ENCODE data around the gene ARSB.

The ARSB gene

DNA sequence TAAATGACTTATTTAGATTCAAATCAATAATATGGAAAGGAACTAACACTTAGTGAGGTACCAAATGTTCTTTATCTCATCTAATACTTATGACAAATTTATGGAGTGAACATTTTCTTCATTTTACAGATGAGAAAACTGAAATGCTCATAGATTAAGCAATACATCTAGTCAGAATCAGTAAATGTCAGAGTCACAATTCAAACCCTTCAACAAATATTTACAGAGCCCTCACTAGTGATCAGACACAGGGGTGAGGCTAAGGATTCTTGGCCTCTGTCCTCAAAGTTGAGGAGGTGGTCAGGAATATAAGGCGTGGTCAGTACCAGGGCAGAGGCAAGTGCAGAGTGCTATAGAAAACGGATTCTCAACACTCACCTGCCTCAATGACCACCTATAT, 29.5 kb upstream of the ARSB start:
- Histone ChIP-seq H3K9ac (ENCODE audit: low read length) (no peak overlapping the region), H3K36me3 (ENCODE audit: insufficient read depth, low read length) (no peaks in the 10 kb centered on the region), H3K4me1 (ENCODE audit: insufficient read depth, low read length) (no peaks in the 10 kb centered on the region), H3K9me3 (ENCODE audit: low read length) (no peaks in the 10 kb centered on the region), H3K27ac (ENCODE audit: low read depth, low read length) (no peak overlapping the region), H3K27me3 (ENCODE audit: control insufficient read depth in 1 of 2, insufficient read depth in 2 of 2, low read length in 2 of 2) (no peaks in the 10 kb centered on the region), H3K4me3 (ENCODE audit: low read depth in 1 of 2, low read length in 2 of 2) (no peak overlapping the region)

DNA sequence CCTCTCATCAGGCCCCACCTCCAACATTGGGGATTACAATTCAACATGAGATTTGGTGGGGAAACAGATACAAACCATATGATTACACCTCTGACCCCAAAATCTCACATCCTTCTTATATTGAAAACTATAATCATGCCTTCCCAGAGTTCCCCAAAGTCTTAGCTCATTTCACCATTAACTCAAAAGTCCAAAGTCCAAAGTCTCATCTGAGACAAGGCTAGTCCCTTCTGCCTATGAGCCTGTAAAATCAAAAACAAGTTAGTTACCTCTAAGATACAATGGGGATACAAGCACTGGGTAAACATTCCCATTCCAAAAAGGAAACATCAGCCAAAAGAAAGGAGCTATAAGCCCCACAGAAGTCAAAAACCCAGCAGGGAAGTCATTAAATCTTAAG, 26.8 kb upstream of the ARSB start:
- Histone ChIP-seq H3K9me3 (ENCODE audit: low read length) (no peaks in the 10 kb centered on the region), H3K4me1 (ENCODE audit: insufficient read depth, low read length) (no peaks in the 10 kb centered on the region), H3K4me3 (ENCODE audit: low read depth in 1 of 2, low read length in 2 of 2) (no peak overlapping the region), H3K27me3 (ENCODE audit: control insufficient read depth in 1 of 2, insufficient read depth in 2 of 2, low read length in 2 of 2) (no peaks in the 10 kb centered on the region), H3K27ac (ENCODE audit: low read depth, low read length) (no peak overlapping the region), H3K9ac (ENCODE audit: low read length) (no peak overlapping the region), H3K36me3 (ENCODE audit: insufficient read depth, low read length) (no peaks in the 10 kb centered on the region)

DNA sequence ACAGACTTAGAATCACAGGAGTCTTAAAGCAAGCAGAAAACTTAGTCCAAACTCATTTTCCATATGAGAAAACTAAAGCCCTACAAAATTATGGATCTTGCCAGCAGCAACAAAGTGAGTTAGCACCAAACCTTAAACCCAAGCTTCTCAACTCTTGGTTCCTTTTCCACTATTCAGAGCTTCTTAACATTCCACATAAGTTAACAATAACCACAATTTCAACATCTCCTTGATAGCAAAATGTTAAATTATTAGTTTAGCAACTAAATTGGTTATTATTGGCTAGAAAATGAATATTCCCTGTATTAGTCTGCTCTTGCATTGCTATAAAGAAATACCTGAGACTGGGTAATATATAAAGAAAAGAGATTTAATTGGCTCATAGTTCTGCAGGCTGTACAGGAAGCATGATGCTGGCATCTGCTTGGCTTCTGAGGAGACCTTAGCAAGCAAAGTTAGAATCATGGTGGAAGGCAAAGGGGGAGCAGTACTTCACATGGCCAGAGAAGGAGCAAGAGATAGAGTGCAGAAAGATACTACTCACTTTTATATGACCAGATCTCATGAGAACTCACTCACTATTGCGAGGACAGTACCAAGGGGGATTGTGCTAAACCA, 26.2 kb upstream of the ARSB start:
- Histone ChIP-seq H3K27me3 (ENCODE audit: control insufficient read depth in 1 of 2, insufficient read depth in 2 of 2, low read length in 2 of 2) (no peaks in the 10 kb centered on the region), H3K9me3 (ENCODE audit: low read length) (no peaks in the 10 kb centered on the region), H3K27ac (ENCODE audit: low read depth, low read length) (no peak overlapping the region), H3K9ac (ENCODE audit: low read length) (no peak overlapping the region), H3K4me3 (ENCODE audit: low read depth in 1 of 2, low read length in 2 of 2) (no peak overlapping the region), H3K4me1 (ENCODE audit: insufficient read depth, low read length) (no peaks in the 10 kb centered on the region), H3K36me3 (ENCODE audit: insufficient read depth, low read length) (no peaks in the 10 kb centered on the region)

GRCh38 chr5:79008362-79008761, 23.3 kb upstream of the ARSB start:
- Histone ChIP-seq H3K27me3 (ENCODE audit: control insufficient read depth in 1 of 2, insufficient read depth in 2 of 2, low read length in 2 of 2) (no peaks in the 10 kb centered on the region), H3K4me1 (ENCODE audit: insufficient read depth, low read length) (no peaks in the 10 kb centered on the region), H3K27ac (ENCODE audit: low read depth, low read length) (no peak overlapping the region), H3K4me3 (ENCODE audit: low read depth in 1 of 2, low read length in 2 of 2) (no peak overlapping the region), H3K36me3 (ENCODE audit: insufficient read depth, low read length) (no peaks in the 10 kb centered on the region), H3K9ac (ENCODE audit: low read length) (no peak overlapping the region), H3K9me3 (ENCODE audit: low read length) (no peaks in the 10 kb centered on the region)

GRCh38 chr5:79007872-79008271, 22.8 kb upstream of the ARSB start:
- Histone ChIP-seq H3K9ac (ENCODE audit: low read length) (no peak overlapping the region), H3K27ac (ENCODE audit: low read depth, low read length) (no peak overlapping the region), H3K4me1 (ENCODE audit: insufficient read depth, low read length) (no peaks in the 10 kb centered on the region), H3K27me3 (ENCODE audit: control insufficient read depth in 1 of 2, insufficient read depth in 2 of 2, low read length in 2 of 2) (no peaks in the 10 kb centered on the region), H3K9me3 (ENCODE audit: low read length) (no peaks in the 10 kb centered on the region), H3K36me3 (ENCODE audit: insufficient read depth, low read length) (no peaks in the 10 kb centered on the region), H3K4me3 (ENCODE audit: low read depth in 1 of 2, low read length in 2 of 2) (no peak overlapping the region)

- Histone ChIP-seq H3K27ac (ENCODE audit: low read depth, low read length) (no peak overlapping the region), H3K9me3 (ENCODE audit: low read length) (no peaks in the 10 kb centered on the region), H3K36me3 (ENCODE audit: insufficient read depth, low read length) (no peaks in the 10 kb centered on the region), H3K27me3 (ENCODE audit: control insufficient read depth in 1 of 2, insufficient read depth in 2 of 2, low read length in 2 of 2) (no peaks in the 10 kb centered on the region), H3K4me1 (ENCODE audit: insufficient read depth, low read length) (no peaks in the 10 kb centered on the region), H3K4me3 (ENCODE audit: low read depth in 1 of 2, low read length in 2 of 2) (no peak overlapping the region), H3K9ac (ENCODE audit: low read length) (no peak overlapping the region)
These were observed 21.0 kb upstream of the ARSB start for GRCh38 chr5:79005936-79006631.

DNA sequence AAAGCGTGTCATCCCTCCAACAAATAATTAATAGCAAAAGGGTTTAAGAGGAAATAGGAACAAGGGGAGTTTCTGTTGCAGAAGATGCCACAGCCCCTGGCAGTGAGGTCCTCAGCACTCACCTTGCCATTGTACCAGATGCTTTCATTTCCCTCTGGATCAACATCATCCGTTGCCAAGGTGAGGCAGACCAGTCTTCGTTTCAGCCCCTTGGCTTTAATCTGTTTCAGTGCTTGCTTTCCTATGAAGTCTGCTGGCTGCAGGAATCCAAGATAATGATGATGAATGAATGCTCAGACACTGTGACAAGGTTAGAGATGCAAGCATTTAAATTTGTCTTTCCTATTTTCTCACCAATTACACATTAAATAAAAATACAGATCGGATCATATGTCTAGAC, 20.0 kb upstream of the ARSB start:
- Histone ChIP-seq H3K36me3 (ENCODE audit: insufficient read depth, low read length) (no peaks in the 10 kb centered on the region), H3K9me3 (ENCODE audit: low read length) (no peaks in the 10 kb centered on the region), H3K27me3 (ENCODE audit: control insufficient read depth in 1 of 2, insufficient read depth in 2 of 2, low read length in 2 of 2) (no peaks in the 10 kb centered on the region), H3K4me3 (ENCODE audit: low read depth in 1 of 2, low read length in 2 of 2) (no peak overlapping the region), H3K9ac (ENCODE audit: low read length) (no peak overlapping the region), H3K4me1 (ENCODE audit: insufficient read depth, low read length) (no peaks in the 10 kb centered on the region), H3K27ac (ENCODE audit: low read depth, low read length) (no peak overlapping the region)

DNA sequence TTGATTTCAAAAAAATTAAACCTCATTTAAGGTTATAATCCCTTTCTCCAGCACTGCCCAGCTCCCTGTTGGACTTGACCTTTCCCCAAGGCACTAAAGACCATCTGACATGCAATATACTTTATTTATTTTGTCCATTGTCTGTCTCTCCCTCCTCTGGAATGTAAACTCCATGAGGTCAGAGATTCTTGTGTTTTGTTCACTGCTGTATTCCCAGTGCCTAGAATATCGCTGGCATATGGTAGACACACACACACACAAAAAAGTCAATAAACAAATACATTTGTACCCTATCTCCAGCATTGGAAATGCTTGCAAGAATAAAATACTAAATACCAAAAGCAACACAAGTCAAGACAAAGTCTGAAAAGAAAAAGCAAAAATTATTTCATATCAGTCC, 17.3 kb upstream of the ARSB start:
- Histone ChIP-seq H3K9me3 (ENCODE audit: low read length) (no peaks in the 10 kb centered on the region), H3K9ac (ENCODE audit: low read length) (no peak overlapping the region), H3K27me3 (ENCODE audit: control insufficient read depth in 1 of 2, insufficient read depth in 2 of 2, low read length in 2 of 2) (no peaks in the 10 kb centered on the region), H3K27ac (ENCODE audit: low read depth, low read length) (no peak overlapping the region), H3K4me1 (ENCODE audit: insufficient read depth, low read length) (no peaks in the 10 kb centered on the region), H3K36me3 (ENCODE audit: insufficient read depth, low read length) (no peaks in the 10 kb centered on the region), H3K4me3 (ENCODE audit: low read depth in 1 of 2, low read length in 2 of 2) (no peak overlapping the region)

DNA sequence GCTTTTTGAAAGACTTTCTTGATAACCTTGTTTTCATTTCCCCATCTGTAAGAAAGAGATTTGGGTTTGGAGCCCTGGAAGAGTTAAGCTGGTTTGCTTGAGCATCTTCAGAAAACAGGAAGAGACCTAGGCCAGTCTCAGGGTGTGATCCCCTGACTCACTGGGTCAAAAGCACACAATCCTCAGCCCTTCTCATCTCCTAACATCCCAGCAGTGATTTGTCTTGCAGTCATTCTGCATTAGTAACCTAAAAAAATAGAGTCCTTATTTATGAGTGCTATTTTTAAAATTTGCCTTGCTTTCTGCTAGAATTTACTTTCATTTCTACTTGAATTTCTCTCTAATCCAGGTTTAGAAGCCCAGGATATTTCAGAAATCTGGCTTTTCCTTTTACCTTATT, 16.4 kb upstream of the ARSB start:
- H3K27me3 ChIP-seq (ENCODE audit: control insufficient read depth in 1 of 2, insufficient read depth in 2 of 2, low read length in 2 of 2): no peaks in the 10 kb centered on the region
- no peaks in the 10 kb centered on the region for H3K4me1 ChIP-seq (ENCODE audit: insufficient read depth, low read length)

DNA sequence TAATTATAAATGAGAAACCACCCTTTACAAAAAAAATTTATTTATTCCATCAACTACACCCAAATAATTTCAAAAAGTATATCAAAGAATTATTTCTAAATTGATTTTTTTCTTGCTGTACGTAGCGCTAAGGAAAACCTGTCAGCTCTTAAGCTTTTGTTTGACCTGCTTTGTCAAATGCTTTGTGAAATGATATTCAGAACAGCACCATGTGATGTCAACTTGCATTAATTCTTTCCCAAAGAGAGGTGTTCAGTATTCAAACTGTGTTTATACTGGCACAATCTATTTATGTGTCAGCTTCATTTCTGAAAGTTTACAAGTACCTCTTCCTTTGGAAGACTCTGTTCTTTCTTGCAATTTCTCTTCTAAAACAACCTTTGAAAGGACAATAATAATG, 12.0 kb upstream of the ARSB start:
- H3K27me3 ChIP-seq (ENCODE audit: control insufficient read depth in 1 of 2, insufficient read depth in 2 of 2, low read length in 2 of 2): no peaks in the 10 kb centered on the region
- no peak overlapping the region for H3K27ac ChIP-seq (ENCODE audit: low read depth, low read length)
- H3K9ac ChIP-seq (ENCODE audit: low read length): no peak overlapping the region
- no peaks in the 10 kb centered on the region for H3K4me1 ChIP-seq (ENCODE audit: insufficient read depth, low read length)
- H3K36me3 ChIP-seq (ENCODE audit: insufficient read depth, low read length): no peaks in the 10 kb centered on the region
- H3K9me3 ChIP-seq (ENCODE audit: low read length): no peaks in the 10 kb centered on the region
- H3K4me3 ChIP-seq (ENCODE audit: low read depth in 1 of 2, low read length in 2 of 2): no peak overlapping the region

More for the DNA sequence above, 16.4 kb upstream of the ARSB start:
- H3K9ac ChIP-seq (ENCODE audit: low read length): no peak overlapping the region
- no peak overlapping the region for H3K4me3 ChIP-seq (ENCODE audit: low read depth in 1 of 2, low read length in 2 of 2)
- H3K9me3 ChIP-seq (ENCODE audit: low read length): no peaks in the 10 kb centered on the region
- no peak overlapping the region for H3K27ac ChIP-seq (ENCODE audit: low read depth, low read length)
- H3K36me3 ChIP-seq (ENCODE audit: insufficient read depth, low read length): no peaks in the 10 kb centered on the region

DNA sequence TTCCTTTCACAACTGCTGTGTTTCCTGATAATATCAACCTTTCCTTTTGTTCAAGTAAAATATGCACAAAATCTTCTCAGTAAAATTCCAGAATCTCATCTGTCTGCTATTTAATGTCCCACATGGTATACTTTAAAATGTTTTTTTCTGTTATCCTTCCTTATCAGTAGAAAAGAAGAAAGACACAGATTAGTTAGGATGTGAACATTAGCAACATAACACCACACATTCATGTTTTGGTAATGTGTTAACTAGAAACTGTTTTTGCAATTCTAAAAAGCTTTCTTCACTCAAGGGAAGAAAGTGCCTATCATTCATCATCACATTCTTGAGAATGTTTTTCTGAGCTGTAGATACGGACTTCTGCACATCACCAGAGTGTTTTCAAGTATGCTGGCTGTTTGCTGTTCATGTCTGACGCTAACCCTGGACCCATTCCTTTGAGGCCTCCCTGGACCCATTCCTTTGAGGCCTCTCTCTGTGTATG, 10.5 kb upstream of the ARSB start:
- Histone ChIP-seq H3K27ac (ENCODE audit: low read depth, low read length) (no peak overlapping the region), H3K4me3 (ENCODE audit: low read depth in 1 of 2, low read length in 2 of 2) (no peak overlapping the region), H3K36me3 (ENCODE audit: insufficient read depth, low read length) (no peaks in the 10 kb centered on the region), H3K27me3 (ENCODE audit: control insufficient read depth in 1 of 2, insufficient read depth in 2 of 2, low read length in 2 of 2) (no peaks in the 10 kb centered on the region), H3K9me3 (ENCODE audit: low read length) (no peaks in the 10 kb centered on the region), H3K4me1 (ENCODE audit: insufficient read depth, low read length) (no peaks in the 10 kb centered on the region), H3K9ac (ENCODE audit: low read length) (no peak overlapping the region)

GRCh38 chr5:78993165-78993564, 8.1 kb upstream of the ARSB start:
- Histone ChIP-seq H3K27me3 (ENCODE audit: control insufficient read depth in 1 of 2, insufficient read depth in 2 of 2, low read length in 2 of 2) (no peaks in the 10 kb centered on the region), H3K4me3 (ENCODE audit: low read depth in 1 of 2, low read length in 2 of 2) (no peak overlapping the region), H3K9ac (ENCODE audit: low read length) (no peak overlapping the region), H3K9me3 (ENCODE audit: low read length) (no peaks in the 10 kb centered on the region), H3K4me1 (ENCODE audit: insufficient read depth, low read length) (no peaks in the 10 kb centered on the region), H3K27ac (ENCODE audit: low read depth, low read length) (no peak overlapping the region), H3K36me3 (ENCODE audit: insufficient read depth, low read length) (no peaks in the 10 kb centered on the region)
